Right renal pelvis (tissue), 4 donors: ENCODE results near the gene CDK14. TPM values are rescaled to one million over a fixed set of nuclear protein-coding genes. Genes with fewer than 3 reads are reported as not detected.
"Not testable (repeated sequence)": the region's sequence is repeated elsewhere in the genome, so short reads cannot be mapped to it uniquely, and the experiment has no call there.

Experiments used
- DNase-seq, 4 donors: peaks; one replicate each; pipeline ENCODE4 v3.0.0-alpha.2; 2013; ENCODE audit warnings: low read depth in 4 of 4, low spot score in 3 of 4, missing footprints in 1 of 4
- polyA plus RNA-seq, 4 donors: library from polyadenylated mRNA; unstranded; fragments of 120-200 nt; gene quantifications; one replicate each; pipeline ENCODE4 v1.2.1, GENCODE V29; 2013; ENCODE audit not compliant: insufficient read length in 4 of 4

Gene CDK14
- polyA plus RNA-seq, 4 donors, result 30.3 to 39.1 (median 37.5) TPM

- no peak for DNase-seq
Observed at GRCh38 chr7:90713628-90714027, 117.5 kb downstream of the CDK14 start.

- no peak for DNase-seq
Observed at GRCh38 chr7:90715067-90715466, 118.9 kb downstream of the CDK14 start.

- no peak for DNase-seq
Observed at GRCh38 chr7:90717296-90718060, 121.4 kb downstream of the CDK14 start.

- no peak for DNase-seq
Observed at GRCh38 chr7:90719155-90719554, 123.0 kb downstream of the CDK14 start.

GRCh38 chr7:90720984-90721760 is 125.1 kb downstream of the CDK14 start:
- DNase-seq, result peak in 2 of 4 donors; percentile 31 to 35

GRCh38 chr7:90721869-90722431 is 125.8 kb downstream of the CDK14 start:
- no peak for DNase-seq

- no peak for DNase-seq
Observed at GRCh38 chr7:90723233-90723632, 127.1 kb downstream of the CDK14 start.

- DNase-seq, result no peak
Observed at GRCh38 chr7:90723866-90724265, 127.7 kb downstream of the CDK14 start.

- DNase-seq, result no peak
Observed at GRCh38 chr7:90726120-90726519, 130.0 kb downstream of the CDK14 start.

GRCh38 chr7:90726623-90727022 is 130.5 kb downstream of the CDK14 start:
- no peak for DNase-seq

GRCh38 chr7:90727412-90727811 is 131.3 kb downstream of the CDK14 start:
- DNase-seq, result no peak

GRCh38 chr7:90728568-90728967 is 132.4 kb downstream of the CDK14 start:
- no peak for DNase-seq

- not testable (repeated sequence) for DNase-seq
Observed at GRCh38 chr7:90735611-90736280, 139.6 kb downstream of the CDK14 start.

GRCh38 chr7:90736316-90736715 is 140.2 kb downstream of the CDK14 start:
- DNase-seq, result no peak

- DNase-seq, result no peak
Observed at GRCh38 chr7:90736968-90737939, 141.1 kb downstream of the CDK14 start.

- no peak for DNase-seq
Observed at GRCh38 chr7:90738249-90738648, 142.1 kb downstream of the CDK14 start.

- DNase-seq, result no peak
Observed at GRCh38 chr7:90739716-90740115, 143.6 kb downstream of the CDK14 start.

GRCh38 chr7:90740386-90740785 is 144.3 kb downstream of the CDK14 start:
- no peak for DNase-seq

GRCh38 chr7:90743626-90744025 is 147.5 kb downstream of the CDK14 start:
- no peak for DNase-seq

GRCh38 chr7:90747516-90747915 is 151.4 kb downstream of the CDK14 start:
- DNase-seq, result no peak
